NCI-H82 treated with DMSO at 0.1 percent for 48 hours (cell line): ENCODE results near the gene NDUFA7.
"Not testable (repeated sequence)": the region's sequence is repeated elsewhere in the genome, so short reads cannot be mapped to it uniquely, and the experiment has no call there.

Source experiments
- DNase-seq: peaks from one replicate; lab custom pipeline; 2025; ENCODE audit not compliant: unreplicated experiment; lab: John Stamatoyannopoulos, UW

The NDUFA7 gene

DNA sequence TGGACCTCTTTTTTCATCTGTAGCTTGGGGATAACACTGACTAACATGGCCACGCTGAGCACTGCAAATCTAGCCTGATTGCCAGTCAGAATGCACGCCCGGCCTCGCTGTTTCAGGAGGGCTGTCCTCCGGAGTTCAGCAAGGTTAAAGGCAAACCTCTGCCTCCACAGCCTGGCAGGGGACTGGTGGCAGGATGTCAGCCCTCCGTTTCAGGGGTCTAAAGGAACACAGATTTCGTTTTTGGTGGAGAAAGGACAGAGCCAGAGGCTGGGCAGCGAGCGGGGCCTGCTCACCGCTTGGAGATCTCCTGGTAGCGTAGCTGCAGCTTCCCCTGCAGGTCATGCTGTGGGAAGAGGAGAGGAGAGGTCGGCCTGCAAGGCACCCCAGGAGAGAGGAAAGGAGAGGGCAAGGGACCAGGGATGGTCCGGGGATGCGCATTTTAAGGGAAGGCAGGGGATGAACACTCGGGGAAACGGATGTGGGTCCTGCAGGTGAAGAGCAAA lies 560 bp downstream of the NDUFA7 start:
- no peak for DNase-seq

DNA sequence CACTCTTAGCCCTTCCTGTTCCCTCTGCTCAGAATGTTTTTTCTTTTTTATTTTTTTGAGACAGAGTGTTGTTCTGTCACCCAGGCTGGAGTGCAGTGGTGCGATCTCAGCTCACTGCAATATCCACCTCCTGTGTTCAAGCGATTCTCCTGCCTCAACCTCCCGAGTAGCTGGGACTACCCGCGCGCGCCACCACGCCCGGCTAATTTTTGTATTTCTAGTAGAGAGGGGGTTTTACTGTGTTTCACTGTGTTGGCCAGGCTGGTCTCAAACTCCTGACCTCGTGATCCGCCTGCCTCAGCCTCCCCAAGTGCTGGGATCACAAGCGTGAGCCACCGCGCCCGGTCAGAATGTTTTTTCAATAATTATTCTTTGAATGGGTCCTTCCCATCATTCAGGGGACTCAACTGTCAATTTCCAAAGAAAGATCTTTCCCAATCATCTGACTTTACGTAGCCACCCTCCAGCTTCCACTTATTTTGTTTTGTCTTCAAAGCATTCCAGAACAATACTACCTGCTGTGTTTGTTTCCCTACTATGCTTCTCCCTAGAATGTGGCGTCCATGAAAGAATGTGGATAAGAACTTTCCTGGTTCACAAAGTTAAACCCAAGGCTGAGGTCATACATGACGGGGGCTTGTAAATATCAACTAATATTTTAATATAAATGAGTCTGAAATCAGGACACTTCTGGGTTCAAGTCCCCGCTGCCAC lies 1.2 kb downstream of the NDUFA7 start:
- no peak for DNase-seq

DNA sequence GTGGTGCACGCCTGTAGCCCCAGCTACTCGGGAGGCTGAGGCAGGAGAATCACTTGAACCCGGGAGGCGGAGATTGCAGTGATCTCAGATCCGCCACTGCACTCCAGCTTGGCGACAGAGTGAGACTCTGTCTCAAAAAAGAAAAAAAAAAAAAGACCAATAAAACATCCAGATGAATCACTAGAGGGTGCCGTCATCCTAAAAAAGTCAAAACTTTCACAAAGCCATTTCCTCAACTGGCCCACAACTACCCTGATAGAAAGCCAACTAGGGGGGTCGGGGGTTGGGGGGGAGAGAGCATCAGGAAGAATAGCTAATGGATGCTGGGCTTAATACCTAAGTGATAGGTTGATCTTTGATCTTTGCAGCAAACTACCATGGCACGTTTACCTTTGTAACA lies 2.3 kb downstream of the NDUFA7 start:
- not testable (repeated sequence) for DNase-seq

DNA sequence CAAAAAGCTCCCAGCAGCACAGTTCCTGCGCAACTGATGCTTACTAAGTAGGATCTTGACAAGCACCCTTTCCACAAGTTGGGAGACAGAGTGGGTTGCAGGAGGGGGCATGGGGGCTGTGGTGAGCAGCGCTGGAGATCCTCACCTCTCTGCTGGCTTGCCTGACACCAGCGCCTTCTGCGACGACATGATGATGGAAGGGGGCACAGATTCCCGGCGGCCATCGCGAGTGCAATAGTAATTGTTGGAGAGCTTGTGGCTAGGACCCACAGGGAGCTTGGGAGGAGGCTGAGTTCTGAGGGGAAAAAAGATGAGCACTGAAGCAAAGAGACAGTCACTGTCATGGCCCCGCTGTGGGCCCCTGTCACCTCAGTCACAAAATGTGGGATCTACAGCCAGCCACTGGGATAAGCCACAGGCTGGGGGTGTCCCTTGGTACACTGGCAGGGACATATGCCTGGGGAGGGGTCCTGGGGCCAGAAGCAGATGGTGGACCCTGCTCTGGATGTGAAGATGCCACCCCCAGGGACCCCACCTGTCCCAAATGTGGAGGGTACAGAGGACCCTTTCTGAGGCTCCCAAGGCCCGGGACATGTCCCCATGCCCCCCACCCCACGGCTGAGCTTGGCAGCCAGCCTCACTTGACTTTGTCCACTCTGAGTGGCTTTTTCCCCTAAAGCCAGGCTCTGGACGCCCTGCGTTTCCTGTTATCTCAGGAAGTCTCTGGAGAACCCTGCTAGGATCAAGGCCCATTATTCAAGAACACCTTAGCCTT lies 4.6 kb downstream of the NDUFA7 start:
- DNase-seq: no peak

DNA sequence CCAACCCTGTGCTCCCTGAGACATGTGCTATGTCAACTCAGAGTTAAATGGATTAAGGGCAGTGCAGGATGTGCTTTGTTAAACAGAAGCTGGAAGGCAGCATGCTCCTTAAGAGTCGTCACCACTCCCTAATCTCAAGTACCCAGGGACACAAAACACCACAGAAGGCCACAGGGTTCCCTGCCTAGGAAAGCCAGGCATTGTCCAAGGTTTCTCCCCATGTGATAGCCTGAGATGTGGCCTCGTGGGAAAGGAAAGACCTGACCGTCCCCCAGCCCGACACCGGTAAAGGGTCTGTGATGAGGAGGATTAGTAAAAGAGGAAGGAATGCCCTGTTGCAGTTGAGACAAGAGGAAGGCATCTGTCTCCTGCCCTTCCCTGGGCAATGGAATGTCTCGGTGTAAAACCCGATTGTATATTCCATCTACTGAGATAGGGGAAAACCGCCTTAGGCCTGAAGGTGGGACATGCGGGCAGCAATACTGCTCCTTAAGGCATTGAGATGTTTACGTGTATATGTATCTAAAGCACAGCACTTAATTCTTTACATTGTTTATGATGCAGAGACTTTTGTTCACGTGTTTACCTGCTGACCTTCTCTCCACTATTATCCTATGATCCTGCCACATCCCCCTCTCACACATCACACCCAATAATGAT lies 6.1 kb downstream of the NDUFA7 start:
- peak; percentile 76 for DNase-seq

DNA sequence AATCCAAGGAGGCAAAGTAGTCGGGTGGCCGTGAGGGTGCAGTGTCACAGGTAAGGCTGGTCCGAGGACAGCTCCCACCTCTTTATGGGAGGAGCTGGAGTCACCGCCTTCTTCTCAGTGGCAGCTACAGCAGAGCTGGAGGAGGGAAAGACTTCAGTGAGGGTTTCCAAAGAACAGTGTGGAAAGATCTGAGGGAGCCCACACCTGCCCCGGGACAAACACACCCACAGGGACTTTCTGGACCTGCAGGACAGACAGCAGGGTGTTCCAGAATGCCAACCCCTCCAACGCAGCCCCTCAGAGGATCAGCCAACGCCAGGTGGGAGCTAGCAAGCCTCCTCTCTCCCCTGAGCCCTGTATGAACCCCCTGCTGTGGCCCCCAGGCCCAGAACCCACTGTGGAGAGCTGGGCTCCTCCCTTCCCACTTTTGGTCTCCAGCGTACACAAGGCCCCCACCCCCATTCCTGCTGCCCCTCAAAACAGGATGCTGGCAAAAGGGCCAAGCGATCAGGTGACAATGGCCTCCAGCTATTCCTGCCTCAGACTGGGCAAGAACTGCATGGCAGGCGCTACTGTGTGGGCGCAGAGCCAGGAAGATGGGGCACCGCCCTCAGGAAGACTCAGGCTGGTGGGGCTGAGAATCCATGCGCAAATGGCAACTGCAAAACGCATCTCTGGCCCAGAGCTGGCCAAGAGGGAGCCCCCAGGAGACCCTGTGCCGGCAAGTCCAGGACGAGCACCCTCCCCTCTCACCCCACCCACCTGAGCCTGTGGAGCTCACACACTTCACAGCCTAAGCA lies 9.5 kb downstream of the NDUFA7 start:
- no peak for DNase-seq

DNA sequence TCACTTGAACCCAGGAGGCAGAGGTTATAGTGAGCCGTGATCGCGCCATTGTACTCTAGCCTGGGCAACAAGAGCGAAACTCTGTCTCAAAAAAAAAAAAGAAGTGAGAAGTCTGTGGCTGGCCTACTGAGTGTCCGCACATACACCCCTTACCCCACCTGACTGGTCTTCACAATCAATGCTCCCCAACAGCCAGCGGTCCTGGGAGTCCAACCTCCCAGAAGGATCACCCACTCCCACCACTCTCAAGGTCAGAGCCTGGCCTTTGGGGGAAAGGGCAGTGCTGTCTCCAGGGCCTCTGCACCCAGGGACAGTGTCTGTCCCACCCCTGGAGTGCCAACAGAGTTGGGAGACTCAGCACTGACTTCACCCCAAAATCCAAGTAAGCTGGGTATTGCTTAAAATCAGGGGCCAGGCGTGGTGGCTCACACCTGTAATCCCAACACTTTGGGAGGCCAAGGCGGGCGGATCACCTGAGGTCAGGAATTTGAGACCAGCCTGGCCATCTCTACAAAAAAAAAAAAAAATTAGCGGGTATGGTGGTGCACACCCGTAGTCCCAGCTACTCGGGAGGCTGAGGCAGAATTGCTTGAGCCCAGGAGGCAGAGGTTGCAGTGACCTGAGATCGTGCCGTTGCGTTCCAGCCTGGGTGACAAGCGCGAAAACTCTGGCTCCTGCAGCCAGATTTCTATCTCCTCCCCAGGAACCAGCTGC lies 10.7 kb downstream of the NDUFA7 start:
- DNase-seq: no peak

DNA sequence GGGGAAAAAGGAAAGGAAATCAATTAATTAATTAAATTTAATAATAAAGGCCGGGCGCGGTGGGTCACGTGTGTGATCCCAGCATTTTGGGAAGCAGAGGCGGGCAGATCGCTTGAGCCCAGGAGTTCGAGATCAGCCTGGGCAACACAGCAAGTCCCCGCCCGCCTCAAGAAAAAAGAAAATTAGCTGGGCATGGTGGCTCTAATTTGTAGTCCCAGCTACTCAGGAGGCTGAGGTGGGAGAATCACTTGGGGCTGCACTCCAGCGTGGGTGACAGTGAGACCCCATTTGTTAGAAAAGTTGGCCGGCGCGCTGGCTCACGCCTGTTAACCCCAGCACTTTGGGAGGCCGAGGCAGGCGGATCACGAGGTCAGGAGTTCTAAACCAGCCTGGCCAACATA lies 12.3 kb downstream of the NDUFA7 start:
- DNase-seq: no peak

DNA sequence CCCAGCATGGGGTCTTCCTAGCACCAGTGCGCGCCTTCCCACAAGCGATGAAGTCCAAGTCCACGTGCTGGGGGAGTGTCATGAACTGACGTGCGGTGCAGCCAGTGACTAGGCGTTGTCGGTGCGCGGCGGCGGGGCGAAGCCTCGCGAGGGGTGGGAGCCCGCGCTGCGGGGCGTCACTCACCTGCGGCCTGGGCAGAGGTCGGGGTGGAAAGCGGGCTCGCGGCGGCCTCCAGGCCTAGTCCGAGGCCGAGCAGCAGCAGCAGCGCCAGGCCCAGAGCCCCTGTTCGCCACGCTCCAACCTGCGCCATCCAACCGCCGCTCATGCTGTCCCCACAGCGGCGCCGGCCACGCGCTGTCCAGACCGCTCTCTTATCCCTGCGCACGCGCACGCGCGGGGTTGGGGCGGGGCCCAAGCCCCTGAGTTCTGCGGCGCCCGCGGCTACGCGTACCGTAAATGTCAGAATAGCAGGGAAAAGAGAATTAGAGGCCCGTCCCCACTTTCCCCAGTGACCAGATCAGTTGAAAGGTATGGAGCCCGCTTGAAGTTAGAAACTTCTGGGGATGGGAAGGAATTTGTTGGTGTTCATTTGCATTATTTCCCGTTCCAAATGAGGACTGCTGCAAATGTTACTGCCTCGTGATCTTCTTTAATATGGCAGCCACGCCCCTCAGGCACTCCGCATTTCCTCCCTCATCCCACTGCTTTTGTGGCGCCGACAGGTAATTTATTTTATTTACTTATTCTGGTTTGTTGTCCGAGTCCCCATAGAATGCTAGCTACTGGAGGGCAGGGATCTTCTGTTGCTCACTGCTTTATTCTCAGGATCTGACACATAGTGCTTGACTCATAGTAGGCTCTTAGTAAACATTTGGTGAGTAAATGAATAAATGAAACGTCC lies 13.0 kb downstream of the NDUFA7 start, which contains the start of gene CD320:
Gene CD320, minus strand, starts transcription at position 394 of the 902 bp plus-strand sequence. Its CDS starts 68 bp downstream, at position 326.
- DNase-seq: peak; percentile 59

DNA sequence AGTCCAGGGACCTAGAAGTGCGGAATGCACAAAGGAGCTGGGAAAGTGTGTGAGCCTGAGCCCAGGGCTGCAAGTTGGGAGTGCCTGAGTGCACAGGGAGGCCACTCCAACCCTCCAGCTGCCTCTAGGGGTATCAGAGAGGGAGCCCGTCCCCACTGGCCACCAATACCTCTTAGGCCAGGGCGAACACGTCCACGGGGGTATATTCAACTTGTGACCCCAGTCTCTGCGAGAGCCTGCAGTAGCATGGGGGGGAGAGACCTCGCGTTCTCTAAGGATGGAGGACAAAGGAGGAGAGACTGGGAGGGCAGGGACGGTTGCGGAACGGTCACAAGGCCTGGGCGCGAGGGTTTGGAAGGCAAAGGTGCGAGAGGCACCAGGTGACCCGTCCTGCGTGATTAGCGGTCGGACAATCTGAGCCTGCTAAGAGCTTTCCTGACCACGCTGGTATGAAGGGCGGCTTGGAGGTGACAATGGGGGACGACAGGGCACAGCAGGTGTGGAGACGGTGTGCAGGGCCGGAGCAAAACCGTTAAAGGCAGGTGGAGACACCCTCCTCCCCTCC lies 13.7 kb downstream of the NDUFA7 start:
- no peak for DNase-seq

DNA sequence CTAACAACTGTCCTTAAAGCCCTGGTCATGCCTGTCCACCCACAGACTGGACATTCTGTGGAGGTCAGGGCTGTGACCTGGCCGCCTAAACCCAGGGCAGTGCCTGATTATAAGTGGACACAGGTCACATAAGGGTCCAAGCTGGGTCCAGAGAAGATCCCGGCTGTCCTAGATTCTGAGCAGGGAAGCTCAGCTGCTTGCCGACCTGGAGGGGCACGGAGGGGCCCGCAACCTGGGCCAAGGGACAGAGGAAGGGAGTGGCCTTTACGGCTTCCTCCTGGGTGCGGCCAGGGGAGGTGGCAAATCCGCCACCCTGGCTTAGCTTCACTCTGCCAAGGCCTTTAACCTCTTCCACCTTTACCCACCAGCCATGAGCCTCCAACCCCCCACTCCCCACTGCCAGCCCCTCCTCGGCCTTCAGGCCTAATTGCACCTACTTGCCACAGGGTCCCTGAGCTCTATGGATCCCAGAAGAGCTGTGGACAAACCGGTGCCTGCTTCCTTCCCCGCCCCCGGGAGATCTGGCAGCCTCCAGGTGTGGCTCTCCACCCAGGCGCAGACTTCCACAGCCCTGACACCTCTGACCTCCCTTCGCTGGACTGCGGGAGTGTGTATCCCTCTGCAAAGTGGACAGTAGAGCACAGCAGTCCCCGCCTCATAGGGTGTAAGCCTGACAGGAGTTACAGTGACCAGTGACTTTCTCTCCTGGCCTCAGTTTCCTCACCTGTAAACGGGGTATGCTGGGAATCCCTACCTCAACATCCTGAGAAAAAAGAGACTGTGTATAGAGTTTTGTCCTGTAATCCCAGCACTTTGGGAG lies 14.7 kb downstream of the NDUFA7 start:
- no peak for DNase-seq

DNA sequence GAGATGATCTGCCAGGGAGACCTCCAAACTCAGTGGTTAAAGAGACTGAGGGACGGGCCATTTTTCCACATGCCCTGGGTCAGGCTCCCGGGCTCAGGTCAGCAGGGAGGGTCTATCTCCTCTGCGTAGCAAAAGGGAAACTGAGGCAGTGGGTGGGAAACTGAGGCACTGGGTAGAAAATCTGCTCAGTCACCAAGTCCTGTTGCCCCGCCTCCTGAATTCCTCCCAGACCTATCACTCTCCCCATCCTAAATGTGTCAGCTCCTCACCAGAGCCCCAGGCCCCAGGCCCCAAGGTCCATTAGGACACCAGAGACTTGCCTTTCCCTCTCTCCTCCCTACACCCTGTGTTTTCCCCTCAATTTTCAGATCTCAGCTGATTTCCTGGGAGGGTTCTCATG lies 15.4 kb downstream of the NDUFA7 start:
- no peak for DNase-seq

DNA sequence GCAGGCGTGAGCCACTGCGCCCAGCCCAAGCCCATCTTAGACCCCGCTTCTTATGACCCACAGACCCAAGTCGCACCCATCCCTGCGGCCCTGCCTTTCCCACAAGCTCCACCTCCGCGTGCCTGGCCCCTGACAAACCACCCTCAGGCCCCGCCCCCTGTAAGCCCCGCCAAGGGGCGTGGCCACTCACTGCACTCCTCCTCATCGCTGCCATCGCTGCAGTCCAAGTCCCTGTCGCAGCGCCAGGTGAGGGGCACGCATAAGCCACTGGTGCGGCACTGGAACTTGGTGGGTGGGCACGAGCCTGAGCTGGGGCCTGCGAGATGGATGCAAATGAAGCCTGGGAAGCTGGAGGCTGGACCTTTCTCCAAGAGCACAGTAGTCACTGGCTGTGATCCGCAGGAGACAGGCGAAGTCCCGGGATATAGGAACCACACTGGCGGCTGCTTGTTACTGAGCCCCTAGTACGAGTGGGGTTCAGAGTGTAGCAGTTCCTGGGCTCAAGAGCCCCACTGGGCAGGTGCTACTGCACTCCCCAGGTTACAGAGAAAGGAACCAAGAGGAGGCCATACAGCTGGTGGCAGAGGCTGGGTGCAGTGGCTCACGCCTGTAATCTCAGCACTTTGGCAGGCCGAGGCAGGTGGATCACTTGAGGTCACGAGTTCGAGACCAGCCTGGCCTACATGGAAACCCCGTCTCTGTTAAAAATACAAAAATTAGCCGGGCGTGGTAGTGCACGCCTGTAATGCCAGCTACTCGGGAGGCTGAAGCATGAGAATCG lies 16.1 kb downstream of the NDUFA7 start:
- peak; percentile 48 for DNase-seq

DNA sequence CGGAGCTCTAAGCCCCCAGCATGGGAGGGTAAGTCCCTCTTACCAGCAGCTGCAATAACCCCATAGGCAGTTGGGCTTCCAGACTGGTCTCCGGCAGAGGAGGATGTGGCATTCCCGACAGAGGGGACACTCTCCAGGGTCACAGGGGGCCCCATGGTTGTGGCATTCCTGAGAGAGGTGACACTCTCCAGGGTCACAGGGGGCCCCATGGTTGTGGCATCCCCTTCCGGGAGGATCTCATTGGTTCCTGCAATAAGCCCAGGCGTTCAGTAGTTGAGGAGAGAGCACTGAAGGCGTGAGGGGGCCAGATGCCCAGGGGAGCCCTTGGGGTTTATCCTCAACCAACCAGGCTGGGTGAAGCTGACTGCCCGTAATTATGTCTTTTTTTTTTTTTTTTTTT lies 18.4 kb downstream of the NDUFA7 start:
- no peak for DNase-seq

DNA sequence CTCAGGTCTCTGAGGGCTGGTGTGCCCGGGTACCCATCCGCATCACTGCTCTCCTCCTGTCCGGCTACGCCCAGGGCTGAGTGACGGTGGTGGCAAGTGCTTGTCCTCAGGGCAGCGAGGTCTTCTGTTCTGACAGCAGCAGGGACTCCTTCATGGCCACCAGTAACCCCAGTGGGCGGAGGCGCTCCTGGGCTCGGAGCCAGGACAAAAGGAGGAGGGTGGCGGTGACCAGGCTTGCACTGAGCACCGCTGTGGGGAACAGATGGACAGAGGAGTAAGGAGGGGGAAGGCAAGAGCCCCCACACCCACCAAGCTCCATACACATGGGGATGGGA lies 18.9 kb downstream of the NDUFA7 start:
- peak; percentile 57 for DNase-seq

DNA sequence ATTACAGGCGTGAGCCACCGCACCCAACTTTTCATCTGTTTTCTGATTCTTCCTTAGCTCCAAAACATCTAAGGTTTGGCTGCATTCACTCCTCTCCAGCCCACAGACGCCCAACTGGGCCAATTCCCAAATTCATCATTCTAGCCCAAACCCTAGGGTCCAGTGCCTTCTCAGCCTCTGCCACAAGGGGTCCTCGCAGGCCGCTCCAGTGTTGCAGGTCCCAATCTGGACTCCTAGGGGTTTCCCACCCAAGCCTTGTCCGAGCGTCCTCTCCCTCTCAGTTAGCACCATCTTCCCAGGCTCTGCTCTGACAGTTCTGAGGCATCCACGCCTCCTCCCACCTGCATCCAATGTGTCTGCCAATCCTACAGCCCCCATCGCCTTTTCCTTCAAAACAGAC lies 29.8 kb downstream of the NDUFA7 start:
- DNase-seq: not testable (repeated sequence)

DNA sequence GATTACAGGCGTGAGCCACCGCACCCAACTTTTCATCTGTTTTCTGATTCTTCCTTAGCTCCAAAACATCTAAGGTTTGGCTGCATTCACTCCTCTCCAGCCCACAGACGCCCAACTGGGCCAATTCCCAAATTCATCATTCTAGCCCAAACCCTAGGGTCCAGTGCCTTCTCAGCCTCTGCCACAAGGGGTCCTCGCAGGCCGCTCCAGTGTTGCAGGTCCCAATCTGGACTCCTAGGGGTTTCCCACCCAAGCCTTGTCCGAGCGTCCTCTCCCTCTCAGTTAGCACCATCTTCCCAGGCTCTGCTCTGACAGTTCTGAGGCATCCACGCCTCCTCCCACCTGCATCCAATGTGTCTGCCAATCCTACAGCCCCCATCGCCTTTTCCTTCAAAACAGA lies 44.7 kb downstream of the NDUFA7 start:
- not testable (repeated sequence) for DNase-seq
